ENCODE results near the gene GYPB.

GRCh38 chr4:143986180-143986579 lies 33.0 kb downstream of the GYPB start:
- TF ChIP-seq, protein P1, sequence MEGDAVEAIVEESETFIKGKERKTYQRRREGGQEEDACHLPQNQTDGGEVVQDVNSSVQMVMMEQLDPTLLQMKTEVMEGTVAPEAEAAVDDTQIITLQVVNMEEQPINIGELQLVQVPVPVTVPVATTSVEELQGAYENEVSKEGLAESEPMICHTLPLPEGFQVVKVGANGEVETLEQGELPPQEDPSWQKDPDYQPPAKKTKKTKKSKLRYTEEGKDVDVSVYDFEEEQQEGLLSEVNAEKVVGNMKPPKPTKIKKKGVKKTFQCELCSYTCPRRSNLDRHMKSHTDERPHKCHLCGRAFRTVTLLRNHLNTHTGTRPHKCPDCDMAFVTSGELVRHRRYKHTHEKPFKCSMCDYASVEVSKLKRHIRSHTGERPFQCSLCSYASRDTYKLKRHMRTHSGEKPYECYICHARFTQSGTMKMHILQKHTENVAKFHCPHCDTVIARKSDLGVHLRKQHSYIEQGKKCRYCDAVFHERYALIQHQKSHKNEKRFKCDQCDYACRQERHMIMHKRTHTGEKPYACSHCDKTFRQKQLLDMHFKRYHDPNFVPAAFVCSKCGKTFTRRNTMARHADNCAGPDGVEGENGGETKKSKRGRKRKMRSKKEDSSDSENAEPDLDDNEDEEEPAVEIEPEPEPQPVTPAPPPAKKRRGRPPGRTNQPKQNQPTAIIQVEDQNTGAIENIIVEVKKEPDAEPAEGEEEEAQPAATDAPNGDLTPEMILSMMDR (IDR thresholded peaks at IDR 0.05): no peak
- no peak for TF ChIP-seq POLR2AphosphoS5 (IDR thresholded peaks at IDR 0.05)
